Measurements from ENCODE around the gene EXOC6. TPM values are rescaled to one million over a fixed set of nuclear protein-coding genes. Genes with fewer than 3 reads are reported as not detected.

The EXOC6 gene
- total RNA-seq, 4 donors from 2014 or later = 9.7 to 760 (median 13.7) TPM

- no peak for TF ChIP-seq CTCF (IDR thresholded peaks at IDR 0.05; ENCODE audit: low read depth)
Measured at GRCh38 chr10:93083743-93084539, 235.6 kb downstream of the EXOC6 start.

- no peak for TF ChIP-seq CTCF (IDR thresholded peaks at IDR 0.05; ENCODE audit: low read depth)
Measured at GRCh38 chr10:93085272-93085859, 237.0 kb downstream of the EXOC6 start.

GRCh38 chr10:93086289-93086688 lies 238.0 kb downstream of the EXOC6 start:
- TF ChIP-seq CTCF (IDR thresholded peaks at IDR 0.05; ENCODE audit: low read depth) = no peak

- TF ChIP-seq CTCF (IDR thresholded peaks at IDR 0.05; ENCODE audit: low read depth) = no peak
Measured at GRCh38 chr10:93087846-93088245, 239.5 kb downstream of the EXOC6 start.

GRCh38 chr10:93088466-93088865 lies 240.1 kb downstream of the EXOC6 start:
- no peak for TF ChIP-seq CTCF (IDR thresholded peaks at IDR 0.05; ENCODE audit: low read depth)

- TF ChIP-seq CTCF (IDR thresholded peaks at IDR 0.05; ENCODE audit: low read depth) = no peak
Measured at GRCh38 chr10:93090619-93091018, 242.3 kb downstream of the EXOC6 start.

- TF ChIP-seq CTCF (IDR thresholded peaks at IDR 0.05; ENCODE audit: low read depth) = no peak
Measured at GRCh38 chr10:93091960-93092359, 243.6 kb downstream of the EXOC6 start.
